Endothelial cell of umbilical vein (primary cell): ENCODE data around the gene GAN.

Experiments
- MAX ChIP-seq: IDR thresholded peaks from 2 replicates; pipeline ENCODE4 v1.6.1; 2011; ENCODE audit not compliant: insufficient read depth, insufficient read length
- POLR2A ChIP-seq: IDR thresholded peaks from 2 replicates; pipeline ENCODE4 v1.6.1; 2012; ENCODE audit warnings: low read depth, mild to moderate bottlenecking, control low read depth, low read length
- TF ChIP-seq, protein P1 (sequence below), 2 donors: IDR thresholded peaks; 1 replicate in 1 of 2; 2 replicates in 1 of 2; pipeline ENCODE4 v1.5.1; 2011; ENCODE audit warnings: low read length in 2 of 2, mild to moderate bottlenecking in 2 of 2, moderate library complexity in 2 of 2, control low read depth in 1 of 2, inconsistent platforms in 1 of 2, low read depth in 1 of 2; ENCODE audit not compliant: insufficient read depth in 1 of 2; ENCODE audit errors: extremely low read depth in 1 of 2

- TF ChIP-seq, protein P1, sequence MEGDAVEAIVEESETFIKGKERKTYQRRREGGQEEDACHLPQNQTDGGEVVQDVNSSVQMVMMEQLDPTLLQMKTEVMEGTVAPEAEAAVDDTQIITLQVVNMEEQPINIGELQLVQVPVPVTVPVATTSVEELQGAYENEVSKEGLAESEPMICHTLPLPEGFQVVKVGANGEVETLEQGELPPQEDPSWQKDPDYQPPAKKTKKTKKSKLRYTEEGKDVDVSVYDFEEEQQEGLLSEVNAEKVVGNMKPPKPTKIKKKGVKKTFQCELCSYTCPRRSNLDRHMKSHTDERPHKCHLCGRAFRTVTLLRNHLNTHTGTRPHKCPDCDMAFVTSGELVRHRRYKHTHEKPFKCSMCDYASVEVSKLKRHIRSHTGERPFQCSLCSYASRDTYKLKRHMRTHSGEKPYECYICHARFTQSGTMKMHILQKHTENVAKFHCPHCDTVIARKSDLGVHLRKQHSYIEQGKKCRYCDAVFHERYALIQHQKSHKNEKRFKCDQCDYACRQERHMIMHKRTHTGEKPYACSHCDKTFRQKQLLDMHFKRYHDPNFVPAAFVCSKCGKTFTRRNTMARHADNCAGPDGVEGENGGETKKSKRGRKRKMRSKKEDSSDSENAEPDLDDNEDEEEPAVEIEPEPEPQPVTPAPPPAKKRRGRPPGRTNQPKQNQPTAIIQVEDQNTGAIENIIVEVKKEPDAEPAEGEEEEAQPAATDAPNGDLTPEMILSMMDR (IDR thresholded peaks at IDR 0.05; ENCODE audit: extremely low read depth in 1 of 2, insufficient read depth in 1 of 2, low read depth in 1 of 2, low read length in 2 of 2) = no peak
- TF ChIP-seq POLR2A (no peak), MAX (no peak)
Observed at GRCh38 chr16:81324808-81325207, 10.0 kb downstream of the GAN start.
